GM15510 (cell line): ENCODE data around the gene CALHM2.

ENCODE experiments used
- POLR2A ChIP-seq: IDR thresholded peaks from 3 replicates; pipeline ENCODE4 v1.6.1; 2011; ENCODE audit warnings: borderline replicate concordance; ENCODE audit not compliant: insufficient read length; ENCODE audit errors: extremely low read depth

Gene CALHM2

DNA sequence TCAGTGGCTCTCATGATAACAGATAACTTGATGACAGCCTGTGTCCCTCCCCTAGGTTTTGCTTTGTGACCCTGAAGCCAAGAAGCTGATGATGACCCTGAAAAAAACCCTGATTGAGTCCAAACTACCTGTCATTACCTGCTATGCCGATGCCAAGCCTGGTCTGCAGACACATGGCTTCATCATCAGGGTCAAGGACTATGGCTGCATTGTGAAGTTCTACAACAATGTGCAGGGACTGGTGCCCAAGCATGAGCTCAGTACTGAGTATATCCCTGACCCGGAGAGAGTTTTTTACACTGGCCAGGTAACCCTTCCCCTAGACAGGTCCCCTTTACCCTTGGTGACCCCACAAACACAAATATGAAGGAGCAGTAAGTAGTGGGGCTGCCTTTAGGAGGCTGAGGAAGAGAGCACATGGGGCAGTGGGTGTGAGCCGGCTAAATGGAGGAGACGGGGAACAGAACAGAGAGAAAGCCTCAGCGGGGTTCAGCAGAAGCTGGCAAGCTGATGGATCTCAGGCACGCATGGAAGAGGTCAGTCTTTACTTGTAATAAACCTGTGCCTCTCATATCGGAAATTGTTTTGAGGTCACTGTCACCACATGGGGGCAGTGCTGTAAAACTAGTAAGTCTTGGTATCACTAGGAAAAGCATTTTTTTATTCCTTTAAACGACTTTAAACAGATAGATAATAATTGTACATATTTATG lies 35.6 kb downstream of the CALHM2 start:
- no peak for TF ChIP-seq POLR2A

DNA sequence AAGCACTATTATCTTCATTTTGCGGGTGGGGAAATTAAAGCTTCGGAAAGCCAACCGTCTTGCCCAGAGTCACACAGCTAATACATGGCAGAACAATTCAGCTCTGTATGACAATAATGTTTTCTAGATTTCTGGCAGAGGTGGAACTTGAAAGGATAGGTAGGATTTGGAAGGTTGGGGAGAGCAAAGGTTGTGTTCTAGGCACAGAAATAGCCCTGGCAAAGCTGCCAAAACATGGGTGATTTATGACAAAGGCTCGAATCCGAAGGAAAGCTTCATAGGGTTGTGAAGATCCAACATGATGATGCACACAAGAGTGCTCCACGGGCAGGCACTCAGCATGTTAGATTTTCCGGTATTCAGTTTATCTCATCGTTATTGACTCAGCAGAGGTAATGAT lies 36.6 kb downstream of the CALHM2 start:
- no peak for TF ChIP-seq POLR2A

DNA sequence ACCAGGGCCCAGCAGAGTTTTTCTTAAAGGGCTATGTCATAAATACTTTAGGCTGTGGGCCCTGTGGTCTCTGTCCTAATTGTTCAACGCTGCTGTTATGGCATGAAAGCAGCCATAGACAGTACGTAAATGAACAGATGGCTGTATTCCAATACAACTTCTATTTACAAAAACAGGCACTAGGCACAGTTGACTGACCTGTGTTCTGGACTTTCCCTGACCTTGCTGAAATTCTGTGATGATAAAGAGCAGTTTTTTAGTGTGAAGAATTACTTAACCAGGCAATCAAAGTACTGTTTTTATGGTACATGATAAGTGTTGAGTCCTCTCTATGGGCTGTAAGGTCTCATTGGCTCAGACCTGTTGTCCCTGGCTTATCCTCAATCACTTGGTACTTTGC lies 38.6 kb downstream of the CALHM2 start:
- TF ChIP-seq POLR2A = no peak

DNA sequence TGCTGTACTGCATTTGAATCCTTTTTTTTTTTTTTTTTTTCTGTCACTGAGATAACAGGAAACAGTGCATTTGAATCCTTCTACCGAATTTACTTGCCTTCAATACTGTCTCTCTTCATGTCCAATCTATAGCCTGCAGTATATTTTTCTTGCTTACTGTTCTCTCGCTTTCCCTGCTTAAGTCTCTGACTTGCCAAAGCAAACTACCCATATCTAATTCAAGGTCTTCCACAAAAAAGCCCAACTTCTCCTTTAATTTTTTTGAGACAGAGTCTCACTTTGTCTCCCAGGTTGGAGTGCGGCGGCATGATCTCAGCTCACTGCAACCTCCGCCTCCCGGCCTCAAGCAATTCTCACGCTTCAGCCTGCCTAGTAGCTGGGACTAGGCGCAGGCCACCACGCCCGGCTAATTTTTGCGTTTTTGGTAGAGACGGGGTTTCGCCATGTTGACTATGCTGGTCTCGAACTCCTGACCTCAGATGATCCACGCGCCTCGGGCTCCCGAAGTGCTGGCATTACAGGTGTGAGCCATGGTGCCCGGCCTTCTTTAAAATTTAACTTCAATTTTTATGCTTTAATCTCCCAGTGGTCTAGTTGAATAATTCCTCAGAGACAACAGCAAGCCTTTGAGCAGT lies 54.9 kb downstream of the CALHM2 start:
- TF ChIP-seq POLR2A = no peak

DNA sequence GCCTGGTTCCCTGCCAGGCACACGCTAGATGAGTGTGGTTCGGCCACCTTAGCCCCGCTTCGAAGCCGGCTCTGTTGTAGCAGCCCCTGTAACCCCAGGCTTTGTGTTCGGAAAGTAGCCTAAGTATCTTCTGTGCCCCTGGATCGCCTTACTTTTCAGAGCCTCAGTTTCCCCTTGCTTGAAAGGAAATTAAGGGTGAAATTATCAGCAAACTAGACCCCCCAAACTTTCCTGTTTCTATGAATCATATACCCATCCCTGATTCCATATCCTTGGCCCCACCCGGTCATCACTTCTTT lies 55.4 kb downstream of the CALHM2 start:
- TF ChIP-seq POLR2A = no peak
